GM23338 (cell line): ENCODE results near the gene MRPL52. TPM values are rescaled to one million over a fixed set of nuclear protein-coding genes. Genes with fewer than 3 reads are reported as not detected.

Experiments
- ATAC-seq: fragments of 200-7000 bp; cut with Tn5 transposase; 3 replicates; pipeline ENCODE4 v1.9.1; 2020
- DNase-seq: peaks from one replicate; pipeline ENCODE4 v3.0.0-alpha.2; 2015; ENCODE audit warnings: low spot score
- H2AFZ ChIP-seq: fragments of 200-600 bp; sonication (generic); 2 replicates; pipeline ENCODE4 v1.8.0; 2016; ENCODE audit warnings: antibody characterized with exemption, mild to moderate bottlenecking, moderate library complexity
- H3F3A ChIP-seq: fragments of 200-600 bp; sonication (generic); replicated peaks from 2 replicates; pipeline ENCODE4 v1.8.0; 2017; ENCODE audit warnings: antibody characterized with exemption, mixed run types, low read depth
- H3K27ac ChIP-seq: fragments of 200-600 bp; sonication (generic); 2 replicates; pipeline ENCODE4 v1.6.1; 2016; ENCODE audit warnings: low read depth
- H3K27me3 ChIP-seq: fragments of 200-600 bp; sonication (generic); 2 replicates; pipeline ENCODE4 v1.8.0; 2016; ENCODE audit warnings: mild to moderate bottlenecking, mixed run types, moderate library complexity; ENCODE audit not compliant: insufficient read depth
- H3K36me3 ChIP-seq: fragments of 200-600 bp; sonication (generic); 2 replicates; pipeline ENCODE4 v1.8.0; 2016; ENCODE audit warnings: mild to moderate bottlenecking; ENCODE audit not compliant: insufficient read depth
- H3K4me1 ChIP-seq: fragments of 200-600 bp; sonication (generic); 2 replicates; pipeline ENCODE4 v1.8.0; 2016; ENCODE audit warnings: mild to moderate bottlenecking, moderate library complexity; ENCODE audit not compliant: insufficient read depth
- H3K4me2 ChIP-seq: fragments of 200-600 bp; sonication (generic); 2 replicates; pipeline ENCODE4 v1.7.1; 2017; ENCODE audit warnings: mixed run types
- H3K4me3 ChIP-seq: fragments of 200-600 bp; sonication (generic); 2 replicates; pipeline ENCODE4 v1.6.1; 2016; ENCODE audit warnings: mixed run types
- H3K79me2 ChIP-seq: fragments of 200-600 bp; sonication (generic); replicated peaks from 2 replicates; pipeline ENCODE4 v1.8.0; 2017; ENCODE audit warnings: mild to moderate bottlenecking; ENCODE audit not compliant: insufficient read depth
- H3K9me2 ChIP-seq: fragments of 200-600 bp; sonication (generic); 2 replicates; pipeline ENCODE4 v1.8.0; 2017; ENCODE audit not compliant: insufficient read depth
- H4K20me1 ChIP-seq: fragments of 200-600 bp; sonication (generic); replicated peaks from 2 replicates; pipeline ENCODE4 v1.8.0; 2017; ENCODE audit warnings: mild to moderate bottlenecking; ENCODE audit not compliant: insufficient read depth
- H3K27ac Mint-ChIP-seq: 2 replicates; pipeline ENCODE4 v1.8.0; 2020; ENCODE audit warnings: inconsistent platforms, mild to moderate bottlenecking, moderate library complexity, mixed read lengths
- H3K27me3 Mint-ChIP-seq: 3 replicates; pipeline ENCODE4 v1.8.0; 2022; ENCODE audit warnings: low read depth, mild to moderate bottlenecking, moderate library complexity, mixed read lengths, inconsistent platforms; ENCODE audit not compliant: insufficient read depth, poor library complexity
- H3K36me3 Mint-ChIP-seq: 3 replicates; pipeline ENCODE4 v1.8.0; 2021; ENCODE audit warnings: low read depth, mild to moderate bottlenecking, inconsistent platforms, moderate library complexity, mixed read lengths
- H3K4me1 Mint-ChIP-seq: 3 replicates; pipeline ENCODE4 v1.8.0; 2020; ENCODE audit warnings: mild to moderate bottlenecking, inconsistent platforms, mixed read lengths
- H3K4me3 Mint-ChIP-seq: 3 replicates; pipeline ENCODE4 v1.8.0; 2021; ENCODE audit warnings: moderate library complexity, mild to moderate bottlenecking, inconsistent platforms, mixed read lengths
- H3K9me3 Mint-ChIP-seq: 3 replicates; pipeline ENCODE4 v1.8.0; 2020; ENCODE audit warnings: moderate library complexity, mild to moderate bottlenecking, inconsistent platforms, mixed read lengths
- JUNB ChIP-seq: IDR thresholded peaks from one replicate; pipeline ENCODE4 v1.6.1; 2016; ENCODE audit warnings: antibody characterized with exemption; ENCODE audit not compliant: unreplicated experiment
- NANOG ChIP-seq: IDR thresholded peaks from 2 replicates; pipeline ENCODE4 v1.6.1; 2016; ENCODE audit warnings: antibody characterized with exemption, borderline replicate concordance
- POLR2AphosphoS5 ChIP-seq: IDR thresholded peaks from 2 replicates; pipeline ENCODE4 v1.6.1; 2016; ENCODE audit warnings: antibody characterized with exemption, low read depth
- ZNF114 ChIP-seq: fragments of 250-450 bp; sonication (Bioruptor Pico); IDR thresholded peaks from 2 replicates; pipeline ENCODE4 v1.5.0; 2020; ENCODE audit warnings: mild to moderate bottlenecking, moderate library complexity
- ZNF331 ChIP-seq: fragments of 250-450 bp; sonication (Bioruptor Pico); IDR thresholded peaks from 2 replicates; pipeline ENCODE4 v1.5.0; 2020; ENCODE audit warnings: low read depth, mild to moderate bottlenecking, moderate library complexity
- polyA plus RNA-seq: library from polyadenylated mRNA; unstranded; fragments of >200 nt; fragmentation: Nextera tagmentation; extraction: Ambion mirVana; gene quantifications from 2 replicates; pipeline ENCODE4 v1.2.1, GENCODE V29; 2016
- total RNA-seq: library from RNA; depleted of rRNA; stranded (reverse); fragments of >200 nt; shearing (Covaris generic); gene quantifications from 2 replicates; pipeline ENCODE4 v1.2.3, GENCODE V29; 2014
- TF ChIP-seq, protein P1 (sequence below), 2 experiments: fragments of 200-600 bp in 1 of 2; sonication (generic) in 1 of 2; conservative IDR thresholded peaks; 2 replicates each; pipeline versions ENCODE4 v1.5.1 to v1.6.1; 2016 to 2017; ENCODE audit warnings: antibody characterized with exemption in 2 of 2, low read depth in 2 of 2, mild to moderate bottlenecking in 2 of 2, moderate library complexity in 1 of 2
- TF ChIP-seq, protein P2 (sequence below): IDR thresholded peaks from one replicate; pipeline ENCODE4 v1.6.1; 2018; ENCODE audit warnings: antibody characterized with exemption; ENCODE audit not compliant: unreplicated experiment
- TF ChIP-seq, protein P3 (sequence below): fragments of 250-450 bp; sonication (Bioruptor Pico); IDR thresholded peaks from 2 replicates; pipeline ENCODE4 v1.5.0; 2020; ENCODE audit warnings: mild to moderate bottlenecking, moderate library complexity

Gene MRPL52
- total and polyA plus RNA-seq, 2 experiments from 2014 or later, result 131 to 617 TPM

DNA sequence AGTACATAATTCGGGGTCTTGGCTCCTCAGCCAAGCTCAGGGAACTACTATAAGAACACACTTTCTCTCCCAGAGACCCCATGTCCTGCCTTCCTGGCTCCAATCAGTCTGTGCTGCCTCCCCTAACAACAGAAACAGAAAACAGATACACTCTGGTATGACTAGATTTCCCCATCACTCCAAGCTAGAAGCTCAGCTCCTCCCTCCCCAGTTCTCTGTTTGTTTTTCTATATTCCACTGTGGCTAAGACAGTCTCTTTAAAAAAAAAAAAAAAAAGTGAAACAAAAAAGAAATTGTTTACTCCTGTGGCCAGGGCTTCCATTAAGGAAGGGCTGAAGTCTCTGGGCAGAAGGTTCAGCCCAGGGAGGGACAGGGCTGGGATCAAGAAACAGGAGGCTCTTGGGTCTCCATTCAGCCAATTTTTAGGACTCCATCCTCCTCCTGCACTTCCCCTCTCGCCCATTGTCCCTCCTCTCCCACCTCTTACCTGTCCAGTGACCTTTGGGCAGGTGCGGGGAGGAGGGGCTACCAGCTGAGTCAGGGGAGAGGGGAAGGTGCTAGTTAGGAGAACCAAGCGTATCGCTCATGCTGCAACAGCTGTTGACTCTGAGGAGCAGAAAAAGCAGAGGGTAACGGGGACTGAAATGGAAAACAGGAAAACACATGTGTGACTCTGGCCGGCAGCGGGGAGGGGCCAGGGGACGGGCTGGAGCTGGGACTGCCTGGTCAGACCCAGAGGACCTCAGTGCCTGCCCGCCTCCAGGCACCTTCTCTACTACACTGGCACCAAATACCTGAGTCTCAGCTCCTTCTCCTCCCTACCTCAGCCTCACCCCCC lies 10.3 kb upstream of the MRPL52 start:
- Histone ChIP-seq H4K20me1 (no peaks in the 10 kb centered on the region), H3F3A (peaks cover 8% of the 10 kb centered on the region; the same call in 1 of the 2 replicates), H2AFZ (peak overlapping the region; percentile 80), H3K27me3 (no peaks in the 10 kb centered on the region), H3K36me3 (no peaks in the 10 kb centered on the region), H3K4me3 (peak overlapping the region; percentile 32), H3K27ac (peak overlapping the region; percentile 78; the same call in 1 of the 2 replicates), H3K79me2 (no peaks in the 10 kb centered on the region), H3K4me2 (peak overlapping the region; percentile 79), H3K4me1 (peaks cover 52% of the 10 kb centered on the region), H3K9me2 (no peaks in the 10 kb centered on the region)
- H3K27ac Mint-ChIP-seq, result peak overlapping the region; percentile 59; the same call in 1 of the 2 replicates
- H3K27me3 Mint-ChIP-seq, result peaks cover 21% of the 10 kb centered on the region
- no peaks in the 10 kb centered on the region for H3K9me3 Mint-ChIP-seq
- ATAC-seq (peak; percentile 9), DNase-seq (peak; percentile 80)
- H3K4me1 Mint-ChIP-seq, result peaks cover 54% of the 10 kb centered on the region
- TF ChIP-seq ZNF331 (CRISPR knock-in tag) (no peak), NANOG (no peak), POLR2AphosphoS5 (peak; percentile 42; the same call in 1 of the 2 replicates), JUNB (no peak), ZNF114 (CRISPR knock-in tag) (no peak)
- TF ChIP-seq, protein P1, sequence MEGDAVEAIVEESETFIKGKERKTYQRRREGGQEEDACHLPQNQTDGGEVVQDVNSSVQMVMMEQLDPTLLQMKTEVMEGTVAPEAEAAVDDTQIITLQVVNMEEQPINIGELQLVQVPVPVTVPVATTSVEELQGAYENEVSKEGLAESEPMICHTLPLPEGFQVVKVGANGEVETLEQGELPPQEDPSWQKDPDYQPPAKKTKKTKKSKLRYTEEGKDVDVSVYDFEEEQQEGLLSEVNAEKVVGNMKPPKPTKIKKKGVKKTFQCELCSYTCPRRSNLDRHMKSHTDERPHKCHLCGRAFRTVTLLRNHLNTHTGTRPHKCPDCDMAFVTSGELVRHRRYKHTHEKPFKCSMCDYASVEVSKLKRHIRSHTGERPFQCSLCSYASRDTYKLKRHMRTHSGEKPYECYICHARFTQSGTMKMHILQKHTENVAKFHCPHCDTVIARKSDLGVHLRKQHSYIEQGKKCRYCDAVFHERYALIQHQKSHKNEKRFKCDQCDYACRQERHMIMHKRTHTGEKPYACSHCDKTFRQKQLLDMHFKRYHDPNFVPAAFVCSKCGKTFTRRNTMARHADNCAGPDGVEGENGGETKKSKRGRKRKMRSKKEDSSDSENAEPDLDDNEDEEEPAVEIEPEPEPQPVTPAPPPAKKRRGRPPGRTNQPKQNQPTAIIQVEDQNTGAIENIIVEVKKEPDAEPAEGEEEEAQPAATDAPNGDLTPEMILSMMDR (conservative IDR thresholded peaks at IDR 0.05; ENCODE audit: low read depth in 2 of 2), result no peak
- TF ChIP-seq, protein P2, sequence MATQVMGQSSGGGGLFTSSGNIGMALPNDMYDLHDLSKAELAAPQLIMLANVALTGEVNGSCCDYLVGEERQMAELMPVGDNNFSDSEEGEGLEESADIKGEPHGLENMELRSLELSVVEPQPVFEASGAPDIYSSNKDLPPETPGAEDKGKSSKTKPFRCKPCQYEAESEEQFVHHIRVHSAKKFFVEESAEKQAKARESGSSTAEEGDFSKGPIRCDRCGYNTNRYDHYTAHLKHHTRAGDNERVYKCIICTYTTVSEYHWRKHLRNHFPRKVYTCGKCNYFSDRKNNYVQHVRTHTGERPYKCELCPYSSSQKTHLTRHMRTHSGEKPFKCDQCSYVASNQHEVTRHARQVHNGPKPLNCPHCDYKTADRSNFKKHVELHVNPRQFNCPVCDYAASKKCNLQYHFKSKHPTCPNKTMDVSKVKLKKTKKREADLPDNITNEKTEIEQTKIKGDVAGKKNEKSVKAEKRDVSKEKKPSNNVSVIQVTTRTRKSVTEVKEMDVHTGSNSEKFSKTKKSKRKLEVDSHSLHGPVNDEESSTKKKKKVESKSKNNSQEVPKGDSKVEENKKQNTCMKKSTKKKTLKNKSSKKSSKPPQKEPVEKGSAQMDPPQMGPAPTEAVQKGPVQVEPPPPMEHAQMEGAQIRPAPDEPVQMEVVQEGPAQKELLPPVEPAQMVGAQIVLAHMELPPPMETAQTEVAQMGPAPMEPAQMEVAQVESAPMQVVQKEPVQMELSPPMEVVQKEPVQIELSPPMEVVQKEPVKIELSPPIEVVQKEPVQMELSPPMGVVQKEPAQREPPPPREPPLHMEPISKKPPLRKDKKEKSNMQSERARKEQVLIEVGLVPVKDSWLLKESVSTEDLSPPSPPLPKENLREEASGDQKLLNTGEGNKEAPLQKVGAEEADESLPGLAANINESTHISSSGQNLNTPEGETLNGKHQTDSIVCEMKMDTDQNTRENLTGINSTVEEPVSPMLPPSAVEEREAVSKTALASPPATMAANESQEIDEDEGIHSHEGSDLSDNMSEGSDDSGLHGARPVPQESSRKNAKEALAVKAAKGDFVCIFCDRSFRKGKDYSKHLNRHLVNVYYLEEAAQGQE, result no peak
- TF ChIP-seq, protein P3, sequence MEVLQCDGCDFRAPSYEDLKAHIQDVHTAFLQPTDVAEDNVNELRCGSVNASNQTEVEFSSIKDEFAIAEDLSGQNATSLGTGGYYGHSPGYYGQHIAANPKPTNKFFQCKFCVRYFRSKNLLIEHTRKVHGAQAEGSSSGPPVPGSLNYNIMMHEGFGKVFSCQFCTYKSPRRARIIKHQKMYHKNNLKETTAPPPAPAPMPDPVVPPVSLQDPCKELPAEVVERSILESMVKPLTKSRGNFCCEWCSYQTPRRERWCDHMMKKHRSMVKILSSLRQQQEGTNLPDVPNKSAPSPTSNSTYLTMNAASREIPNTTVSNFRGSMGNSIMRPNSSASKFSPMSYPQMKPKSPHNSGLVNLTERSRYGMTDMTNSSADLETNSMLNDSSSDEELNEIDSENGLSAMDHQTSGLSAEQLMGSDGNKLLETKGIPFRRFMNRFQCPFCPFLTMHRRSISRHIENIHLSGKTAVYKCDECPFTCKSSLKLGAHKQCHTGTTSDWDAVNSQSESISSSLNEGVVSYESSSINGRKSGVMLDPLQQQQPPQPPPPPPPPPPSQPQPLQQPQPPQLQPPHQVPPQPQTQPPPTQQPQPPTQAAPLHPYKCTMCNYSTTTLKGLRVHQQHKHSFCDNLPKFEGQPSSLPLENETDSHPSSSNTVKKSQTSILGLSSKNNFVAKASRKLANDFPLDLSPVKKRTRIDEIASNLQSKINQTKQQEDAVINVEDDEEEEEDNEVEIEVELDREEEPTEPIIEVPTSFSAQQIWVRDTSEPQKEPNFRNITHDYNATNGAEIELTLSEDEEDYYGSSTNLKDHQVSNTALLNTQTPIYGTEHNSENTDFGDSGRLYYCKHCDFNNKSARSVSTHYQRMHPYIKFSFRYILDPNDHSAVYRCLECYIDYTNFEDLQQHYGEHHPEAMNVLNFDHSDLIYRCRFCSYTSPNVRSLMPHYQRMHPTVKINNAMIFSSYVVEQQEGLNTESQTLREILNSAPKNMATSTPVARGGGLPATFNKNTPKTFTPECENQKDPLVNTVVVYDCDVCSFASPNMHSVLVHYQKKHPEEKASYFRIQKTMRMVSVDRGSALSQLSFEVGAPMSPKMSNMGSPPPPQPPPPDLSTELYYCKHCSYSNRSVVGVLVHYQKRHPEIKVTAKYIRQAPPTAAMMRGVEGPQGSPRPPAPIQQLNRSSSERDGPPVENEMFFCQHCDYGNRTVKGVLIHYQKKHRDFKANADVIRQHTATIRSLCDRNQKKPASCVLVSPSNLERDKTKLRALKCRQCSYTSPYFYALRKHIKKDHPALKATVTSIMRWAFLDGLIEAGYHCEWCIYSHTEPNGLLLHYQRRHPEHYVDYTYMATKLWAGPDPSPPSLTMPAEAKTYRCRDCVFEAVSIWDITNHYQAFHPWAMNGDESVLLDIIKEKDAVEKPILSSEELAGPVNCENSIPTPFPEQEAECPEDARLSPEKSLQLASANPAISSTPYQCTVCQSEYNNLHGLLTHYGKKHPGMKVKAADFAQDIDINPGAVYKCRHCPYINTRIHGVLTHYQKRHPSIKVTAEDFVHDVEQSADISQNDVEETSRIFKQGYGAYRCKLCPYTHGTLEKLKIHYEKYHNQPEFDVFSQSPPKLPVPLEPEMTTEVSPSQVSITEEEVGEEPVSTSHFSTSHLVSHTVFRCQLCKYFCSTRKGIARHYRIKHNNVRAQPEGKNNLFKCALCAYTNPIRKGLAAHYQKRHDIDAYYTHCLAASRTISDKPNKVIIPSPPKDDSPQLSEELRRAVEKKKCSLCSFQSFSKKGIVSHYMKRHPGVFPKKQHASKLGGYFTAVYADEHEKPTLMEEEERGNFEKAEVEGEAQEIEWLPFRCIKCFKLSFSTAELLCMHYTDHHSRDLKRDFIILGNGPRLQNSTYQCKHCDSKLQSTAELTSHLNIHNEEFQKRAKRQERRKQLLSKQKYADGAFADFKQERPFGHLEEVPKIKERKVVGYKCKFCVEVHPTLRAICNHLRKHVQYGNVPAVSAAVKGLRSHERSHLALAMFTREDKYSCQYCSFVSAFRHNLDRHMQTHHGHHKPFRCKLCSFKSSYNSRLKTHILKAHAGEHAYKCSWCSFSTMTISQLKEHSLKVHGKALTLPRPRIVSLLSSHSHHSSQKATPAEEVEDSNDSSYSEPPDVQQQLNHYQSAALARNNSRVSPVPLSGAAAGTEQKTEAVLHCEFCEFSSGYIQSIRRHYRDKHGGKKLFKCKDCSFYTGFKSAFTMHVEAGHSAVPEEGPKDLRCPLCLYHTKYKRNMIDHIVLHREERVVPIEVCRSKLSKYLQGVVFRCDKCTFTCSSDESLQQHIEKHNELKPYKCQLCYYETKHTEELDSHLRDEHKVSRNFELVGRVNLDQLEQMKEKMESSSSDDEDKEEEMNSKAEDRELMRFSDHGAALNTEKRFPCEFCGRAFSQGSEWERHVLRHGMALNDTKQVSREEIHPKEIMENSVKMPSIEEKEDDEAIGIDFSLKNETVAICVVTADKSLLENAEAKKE (CRISPR knock-in tag), result no peak
- peak overlapping the region; percentile 65 for H3K4me3 Mint-ChIP-seq
- no peaks in the 10 kb centered on the region for H3K36me3 Mint-ChIP-seq
